ENCODE data around the gene GPAT2. TPM values are rescaled to one million over a fixed set of nuclear protein-coding genes. Genes with fewer than 3 reads are reported as not detected.
"Not testable (repeated sequence)": the region's sequence is repeated elsewhere in the genome, so short reads cannot be mapped to it uniquely, and the experiment has no call there.

Gene GPAT2
- total and polyA plus RNA-seq, 2 of the 4 experiments (the other 2 are of a cell fraction), result 0.36 to 0.53 TPM

DNA sequence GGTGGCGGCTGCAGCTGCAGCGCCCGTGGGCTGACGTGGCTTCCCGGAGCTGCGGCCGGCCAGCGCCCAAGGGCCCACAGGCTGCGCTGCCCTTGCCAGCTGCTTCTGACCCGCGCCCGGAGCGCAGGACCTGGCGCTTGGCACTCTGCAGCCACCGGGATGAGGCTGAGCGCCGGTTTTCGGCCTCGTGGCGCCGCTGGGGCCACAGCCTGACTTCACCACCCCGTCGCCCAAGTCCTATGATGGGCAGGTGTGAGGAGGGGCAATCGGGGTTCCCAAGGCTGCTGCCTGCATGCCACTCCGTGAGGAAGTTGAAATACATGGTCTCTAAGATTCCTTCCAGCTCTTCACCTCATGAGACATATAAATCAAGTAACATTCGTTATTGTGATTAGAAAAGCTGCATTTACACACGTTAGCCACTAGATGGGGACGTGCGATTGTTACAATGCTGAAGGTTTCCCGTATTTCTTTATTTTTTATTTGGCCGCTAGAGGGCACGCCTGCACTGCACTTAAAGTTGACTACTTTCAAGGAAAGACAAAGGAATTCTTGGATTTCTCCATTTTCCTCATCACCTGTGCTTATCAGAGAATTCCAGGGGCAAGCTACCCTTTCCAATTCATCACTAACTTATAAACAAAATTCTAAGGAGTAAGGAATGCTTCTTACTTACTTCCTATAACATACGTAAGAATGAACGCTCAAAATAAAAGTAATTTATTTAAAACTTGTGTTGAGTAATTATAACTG is 42.0 kb downstream of the GPAT2 start:
- peak overlapping the region; percentile 77 for H3K14ac ChIP-seq (replicated peaks; ENCODE audit: low read depth, low read length)
- intact Hi-C loops (cut with micrococcal nuclease), result loop anchor here (1.0 to 5.0 kb wide), 2 partner anchors 182 to 275 kb away; partner anchors contain the start of genes CIAO1 and TMEM127
- in situ Hi-C loops (cut with MboI; ENCODE audit: low sequenced_read_pairs); H3K9me3 ChIP-seq (ENCODE audit: control insufficient read depth, insufficient read depth, low read length); H3K36me3 ChIP-seq (ENCODE audit: control insufficient read depth, insufficient read depth, low read length); BruUV-seq (replicated peaks); H3K27me3 ChIP-seq (ENCODE audit: control insufficient read depth, insufficient read depth, low read length); H2AK5ac ChIP-seq (ENCODE audit: low read depth, low read length); H3K79me1 ChIP-seq (ENCODE audit: low read depth in 1 of 2, low read length in 2 of 2); POLR2A ChIA-PET (ENCODE audit: unreplicated experiment); dilution Hi-C loops (cut with HindIII; ENCODE audit: low sequenced_read_pairs, unreplicated experiment); H4K20me1 ChIP-seq (ENCODE audit: insufficient read depth, low read length); H2BK15ac ChIP-seq (ENCODE audit: low read depth, low read length); H2BK120ac ChIP-seq (ENCODE audit: low read depth, low read length); H2BK20ac ChIP-seq (ENCODE audit: low read depth, low read length); H3K9me1 ChIP-seq (ENCODE audit: insufficient read depth, low read length); H3K4me1 ChIP-seq (ENCODE audit: control insufficient read depth, insufficient read depth, low read length); H2AK9ac ChIP-seq (replicated peaks; ENCODE audit: low read depth, low read length, poor library complexity): not testable (repeated sequence)
- no CpG with 5 or more reads among the region's 34 CpGs for WGBS, 2 experiments (ENCODE audit: extremely low coverage in 2 of 2, insufficient read length in 1 of 2)
- peak overlapping the region; percentile 96 for H3K27ac ChIP-seq (ENCODE audit: insufficient read depth, low read length)
- peak overlapping the region; percentile 79; the same call in 1 of the 2 replicates for H3K18ac ChIP-seq (ENCODE audit: low read depth, low read length)
- peak overlapping the region; percentile 98 for H4K5ac ChIP-seq (ENCODE audit: low read depth, low read length)
- H3K4ac ChIP-seq (ENCODE audit: low read depth, low read length), result peak overlapping the region; percentile 94
- peak overlapping the region; percentile 100 for H3K4me2 ChIP-seq (ENCODE audit: low read depth, low read length)
- ATAC-seq (ENCODE audit: low read depth), result peak; percentile 73
- peak overlapping the region; percentile 87 for H2AFZ ChIP-seq (replicated peaks; ENCODE audit: low read length, poor library complexity)
- H3K4me3 ChIP-seq (ENCODE audit: insufficient read depth, low read depth, low read length), result peak overlapping the region; percentile 75
- CTCF ChIA-PET, result interaction anchor here (0.6 to 1.3 kb wide), 6 partner anchors 9 to 555 kb away, joined by 3 to 5 read pairs (median 4); no protein-coding TSS in a partner anchor
- peak overlapping the region; percentile 26; the same call in 1 of the 2 replicates for H4K91ac ChIP-seq (ENCODE audit: insufficient read depth, low read depth, low read length)
- peak overlapping the region; percentile 30 to 73; a peak in 2 of 4 replicates for H4K8ac ChIP-seq (ENCODE audit: low read depth in 2 of 2, low read length in 2 of 2)
- H3K56ac ChIP-seq (ENCODE audit: extremely low read depth, insufficient read depth, low read length), result 0 out of 2 replicates have a peak overlapping the region, but pooled peaks have one; percentile 35
- peak overlapping the region; percentile 87; the same call in 1 of the 2 replicates for H3K23ac ChIP-seq (ENCODE audit: low read depth, low read length)
- TF ChIP-seq RAD21 (IDR thresholded peaks at IDR 0.05; ENCODE audit: low read length), result peak; percentile 68
- TF ChIP-seq CTCF (conservative IDR thresholded peaks at IDR 0.05; ENCODE audit: low read depth, low read length), result peak; percentile 73
- peak; percentile 60 for TF ChIP-seq SMC3 (IDR thresholded peaks at IDR 0.05; ENCODE audit: low read depth, low read length)
- peak overlapping the region; percentile 76 for H3K9ac ChIP-seq (ENCODE audit: low read depth, low read length)
- H2BK5ac ChIP-seq (ENCODE audit: low read depth, low read length, poor library complexity, severe bottlenecking), result peak overlapping the region; percentile 88
- peak; percentile 39 for DNase-seq

- BruUV-seq (replicated peaks); H4K20me1 ChIP-seq (ENCODE audit: insufficient read depth, low read length); dilution Hi-C loops (cut with HindIII; ENCODE audit: low sequenced_read_pairs, unreplicated experiment); H3K9me1 ChIP-seq (ENCODE audit: insufficient read depth, low read length); H3K36me3 ChIP-seq (ENCODE audit: control insufficient read depth, insufficient read depth, low read length); H3K4ac ChIP-seq (ENCODE audit: low read depth, low read length); H3K4me1 ChIP-seq (ENCODE audit: control insufficient read depth, insufficient read depth, low read length); in situ Hi-C loops (cut with MboI; ENCODE audit: low sequenced_read_pairs); DNase-seq; H2BK15ac ChIP-seq (ENCODE audit: low read depth, low read length); POLR2A ChIA-PET (ENCODE audit: unreplicated experiment); H3K9ac ChIP-seq (ENCODE audit: low read depth, low read length); H3K27me3 ChIP-seq (ENCODE audit: control insufficient read depth, insufficient read depth, low read length); H3K23ac ChIP-seq (ENCODE audit: low read depth, low read length); H4K5ac ChIP-seq (ENCODE audit: low read depth, low read length); H3K14ac ChIP-seq (replicated peaks; ENCODE audit: low read depth, low read length); H2AK9ac ChIP-seq (replicated peaks; ENCODE audit: low read depth, low read length, poor library complexity); H4K8ac ChIP-seq (ENCODE audit: low read depth in 2 of 2, low read length in 2 of 2); H2BK120ac ChIP-seq (ENCODE audit: low read depth, low read length); H3K18ac ChIP-seq (ENCODE audit: low read depth, low read length); H2BK20ac ChIP-seq (ENCODE audit: low read depth, low read length); H3K79me1 ChIP-seq (ENCODE audit: low read depth in 1 of 2, low read length in 2 of 2); H2AK5ac ChIP-seq (ENCODE audit: low read depth, low read length); H3K56ac ChIP-seq (ENCODE audit: extremely low read depth, insufficient read depth, low read length); H4K91ac ChIP-seq (ENCODE audit: insufficient read depth, low read depth, low read length); H3K9me3 ChIP-seq (ENCODE audit: control insufficient read depth, insufficient read depth, low read length): not testable (repeated sequence)
- CTCF ChIA-PET, result interaction anchor here (0.6 to 1.3 kb wide), 6 partner anchors 10 to 556 kb away, joined by 3 to 5 read pairs (median 4); no protein-coding TSS in a partner anchor
- Histone ChIP-seq H2BK5ac (ENCODE audit: low read depth, low read length, poor library complexity, severe bottlenecking) (peak overlapping the region; percentile 88), H3K4me3 (ENCODE audit: insufficient read depth, low read depth, low read length) (peak overlapping the region; percentile 75), H2AFZ (replicated peaks; ENCODE audit: low read length, poor library complexity) (peak overlapping the region; percentile 87), H3K4me2 (ENCODE audit: low read depth, low read length) (peak overlapping the region; percentile 100), H3K27ac (ENCODE audit: insufficient read depth, low read length) (peak overlapping the region; percentile 96; the same call in 1 of the 2 replicates)
- no CpG with 5 or more reads among the region's 39 CpGs for WGBS, 2 experiments (ENCODE audit: extremely low coverage in 2 of 2, insufficient read length in 1 of 2)
- intact Hi-C loops (cut with micrococcal nuclease), result loop anchor here (1.0 to 5.0 kb wide), 2 partner anchors 182 to 275 kb away; partner anchors contain the start of genes CIAO1 and TMEM127
- peak; percentile 75 for ATAC-seq (ENCODE audit: low read depth)
Observed at GRCh38 chr2:95992102-95992501, 42.6 kb downstream of the GPAT2 start.

Data from IMR-90 (cell line).